ENCODE results near the gene ZSCAN10.

The ZSCAN10 gene

GRCh38 chr16:3063625-3064386 lies 35.3 kb downstream of the ZSCAN10 start:
- H3K4me3 ChIP-seq (ENCODE audit: low read depth, low read length): no peak overlapping the region
- TF ChIP-seq CTCF (IDR thresholded peaks at IDR 0.05; ENCODE audit: low read depth, low read length, missing control alignments): no peak
- DNase-seq (ENCODE audit: low read depth): no peak

GRCh38 chr16:3062553-3062952 lies 36.5 kb downstream of the ZSCAN10 start:
- DNase-seq (ENCODE audit: low read depth): no peak
- TF ChIP-seq CTCF (IDR thresholded peaks at IDR 0.05; ENCODE audit: low read depth, low read length, missing control alignments): no peak
- H3K4me3 ChIP-seq (ENCODE audit: low read depth, low read length): no peak overlapping the region

GRCh38 chr16:3060339-3061127 lies 38.6 kb downstream of the ZSCAN10 start:
- H3K4me3 ChIP-seq (ENCODE audit: low read depth, low read length): no peak overlapping the region
- DNase-seq (ENCODE audit: low read depth): no peak

GRCh38 chr16:3059723-3060242 lies 39.3 kb downstream of the ZSCAN10 start:
- TF ChIP-seq CTCF (IDR thresholded peaks at IDR 0.05; ENCODE audit: low read depth, low read length, missing control alignments): no peak
- peak overlapping the region; percentile 87 for H3K4me3 ChIP-seq (ENCODE audit: low read depth, low read length)
- no peak for DNase-seq (ENCODE audit: low read depth)

More at GRCh38 chr16:3060339-3061127, 38.6 kb downstream of the ZSCAN10 start:
- TF ChIP-seq CTCF (IDR thresholded peaks at IDR 0.05; ENCODE audit: low read depth, low read length, missing control alignments): no peak

GRCh38 chr16:3059041-3059722 lies 39.9 kb downstream of the ZSCAN10 start:
- no peak for DNase-seq (ENCODE audit: low read depth)
- TF ChIP-seq CTCF (IDR thresholded peaks at IDR 0.05; ENCODE audit: low read depth, low read length, missing control alignments): peak; percentile 80
- H3K4me3 ChIP-seq (ENCODE audit: low read depth, low read length): peak overlapping the region; percentile 87

- peak; percentile 56 for TF ChIP-seq CTCF (IDR thresholded peaks at IDR 0.05; ENCODE audit: low read depth, low read length, missing control alignments)
- no peak for DNase-seq (ENCODE audit: low read depth)
- H3K4me3 ChIP-seq (ENCODE audit: low read depth, low read length): peak overlapping the region; percentile 87
Measured at GRCh38 chr16:3058139-3059030, 40.7 kb downstream of the ZSCAN10 start.

All from GM12864 (cell line).